GM12878 (cell line): ENCODE results near the gene KAZN. TPM values are rescaled to one million over a fixed set of nuclear protein-coding genes. Genes with fewer than 3 reads are reported as not detected.

Source experiments
- ATAC-seq: fragments of 200-7000 bp; cut with Tn5 transposase; 3 replicates; pipeline ENCODE4 v1.9.1; 2020; ENCODE audit warnings: mild to moderate bottlenecking, moderate library complexity
- BruUV-seq: library from RNA; stranded (reverse); fragments of 400-500 nt; replicated peaks from 2 replicates; lab custom pipeline; 2021; lab: Mats Ljungman, UMichigan
- CTCF ChIA-PET: fragments of 300-600 bp; sonication (Branson Sonifier 250); formaldehyde crosslinking; extraction: SDS; loops from one replicate; lab custom pipeline; 2021; ENCODE audit warnings: inconsistent platforms; lab: Yijun Ruan, JAX
- POLR2A ChIA-PET: fragments of 350-600 bp; formaldehyde crosslinking; extraction: SDS; loops from one replicate; lab custom pipeline; 2021; ENCODE audit warnings: inconsistent platforms; lab: Charles Lee
- RAD21 ChIA-PET: fragments of 300-600 bp; sonication (Branson Sonifier 250); formaldehyde crosslinking; loops from one replicate; lab custom pipeline; 2023; ENCODE audit warnings: antibody characterized with exemption; ENCODE audit not compliant: unreplicated experiment; lab: Charles Lee
- SMC1A ChIA-PET: fragments of 300-600 bp; sonication (Branson Sonifier 250); formaldehyde crosslinking; loops from one replicate; lab custom pipeline; 2023; ENCODE audit not compliant: unreplicated experiment, uncharacterized antibody; lab: Charles Lee
- DNase-seq: peaks from one replicate; pipeline ENCODE4 v3.0.0-alpha.2; 2011; ENCODE audit warnings: low read depth, low spot score
- FAIRE-seq: peaks from 3 replicates; lab custom pipeline; 2011; peaks lifted over from hg19 to GRCh38; lab: Jason Lieb, UNC
- H2AFZ ChIP-seq: 2 replicates; pipeline ENCODE4 v1.6.0; 2011; ENCODE audit warnings: low read depth, low read length, control low read depth; ENCODE audit not compliant: control insufficient read depth
- H3K27ac ChIP-seq: 2 replicates; pipeline ENCODE4 v1.5.1; 2011; ENCODE audit warnings: control low read depth; ENCODE audit not compliant: control insufficient read depth, insufficient read depth
- H3K27me3 ChIP-seq, 2 experiments: replicated peaks in 1 of 2; 2 replicates each; pipeline versions ENCODE4 v1.6.0 to v1.6.1; 2011; ENCODE audit warnings: low read length in 1 of 2; ENCODE audit not compliant: control insufficient read depth in 2 of 2, insufficient read depth in 2 of 2
- H3K36me3 ChIP-seq, 2 experiments: 2 replicates each; pipeline ENCODE4 v1.5.1; 2011; ENCODE audit warnings: low read length in 1 of 2; ENCODE audit not compliant: control insufficient read depth in 2 of 2, insufficient read depth in 2 of 2
- H3K4me1 ChIP-seq: 2 replicates; pipeline ENCODE4 v1.6.1; 2011; ENCODE audit warnings: mild to moderate bottlenecking, low read length, moderate library complexity, mixed read lengths; ENCODE audit not compliant: control insufficient read depth, insufficient read depth
- H3K4me2 ChIP-seq: 2 replicates; pipeline ENCODE4 v1.6.0; 2011; ENCODE audit warnings: control low read depth; ENCODE audit not compliant: control insufficient read depth, insufficient read depth
- H3K4me3 ChIP-seq: fragments of 200-600 bp; sonication (generic); 2 replicates; pipeline ENCODE4 v1.5.1; 2016
- H3K79me2 ChIP-seq: 2 replicates; pipeline ENCODE4 v1.6.0; 2011; ENCODE audit warnings: low read length; ENCODE audit not compliant: control insufficient read depth, insufficient read depth
- H3K9ac ChIP-seq: 2 replicates; pipeline ENCODE4 v1.8.0; 2011; ENCODE audit warnings: low read length, control low read depth, mixed read lengths; ENCODE audit not compliant: control insufficient read depth, insufficient read depth
- H3K9me3 ChIP-seq: replicated peaks from 3 replicates; pipeline ENCODE4 v1.5.1; 2011; ENCODE audit warnings: mild to moderate bottlenecking, low read length; ENCODE audit not compliant: control insufficient read depth, insufficient read depth
- H4K20me1 ChIP-seq: 2 replicates; pipeline ENCODE4 v1.6.0; 2011; ENCODE audit not compliant: control insufficient read depth, insufficient read depth
- CREB1 ChIP-seq: IDR thresholded peaks from 2 replicates; pipeline ENCODE4 v1.6.1; 2012; ENCODE audit warnings: low read depth, mild to moderate bottlenecking, inconsistent platforms
- EP300 ChIP-seq, 2 experiments: fragments of 150-350 bp in 1 of 2; IDR thresholded peaks; 2 replicates each; pipeline ENCODE4 v1.6.1; 2011 to 2012; ENCODE audit warnings: low read depth in 2 of 2, low read length in 2 of 2, borderline replicate concordance in 1 of 2, improper control_type of control experiment in 1 of 2, inconsistent platforms in 1 of 2; ENCODE audit not compliant: control insufficient read depth in 1 of 2
- ETV6 ChIP-seq, 2 experiments: fragments of 450-650 bp in 1 of 2; IDR thresholded peaks in 1 of 2; conservative IDR thresholded peaks in 1 of 2; 2 replicates each; pipeline ENCODE4 v1.6.1; 2014; ENCODE audit warnings: antibody characterized with exemption in 1 of 2, borderline replicate concordance in 1 of 2, low read depth in 1 of 2, mild to moderate bottlenecking in 1 of 2, moderate library complexity in 1 of 2
- HCFC1 ChIP-seq: fragments of 150-350 bp; IDR thresholded peaks from 2 replicates; pipeline ENCODE4 v1.6.1; 2014; ENCODE audit warnings: low read length
- KAT2A ChIP-seq: conservative IDR thresholded peaks from 2 replicates; pipeline ENCODE4 v1.6.1; 2011; ENCODE audit warnings: low read depth, low read length; ENCODE audit not compliant: control insufficient read depth
- STAT1 ChIP-seq: fragments of 450-650 bp; conservative IDR thresholded peaks from 2 replicates; pipeline ENCODE4 v1.6.1; 2014; ENCODE audit warnings: antibody characterized with exemption, mild to moderate bottlenecking
- ZBTB40 ChIP-seq: fragments of 450-650 bp; IDR thresholded peaks from 2 replicates; pipeline ENCODE4 v1.6.1; 2016; ENCODE audit warnings: mild to moderate bottlenecking, moderate library complexity, borderline replicate concordance
- WGBS: methylation state at CpG from one replicate; pipeline ENCODE4 v1.1.6; 2016; ENCODE audit warnings: low lambda C conversion rate; ENCODE audit not compliant: insufficient replicate concordance, insufficient coverage; ENCODE audit errors: missing lambda C conversion rate; 5-methylcytosine and 5-hydroxymethylcytosine counted together
- in situ Hi-C: fragments of 300-500 bp; cut with MboI; formaldehyde crosslinking; loops from 9 replicates; pipeline ENCODE4 v1.14.3; 2018; ENCODE audit warnings: mixed read lengths
- intact Hi-C: fragments of 100-400 bp; cut with micrococcal nuclease; formaldehyde crosslinking; loops from one replicate; pipeline ENCODE4 v1.14.2; 2022; ENCODE audit not compliant: unreplicated experiment
- polyA plus RNA-seq, 11 experiments: library from polyadenylated mRNA; depleted of rRNA in 4 of 11; unstranded in 6 of 11; stranded (reverse) in 5 of 11; fragments of >200 nt; fragmentation: Nextera tagmentation in 4 of 11; fragmentation: Illumina TruSeq in 1 of 11; extraction: Ambion mirVana in 4 of 11; extraction: Trizol in 1 of 11; gene quantifications; 1 replicate in 1 of 11; 2 replicates in 10 of 11; pipeline versions ENCODE4 v1.2.1 to v1.2.3, GENCODE V29; 2011 to 2016; ENCODE audit warnings: inconsistent platforms in 2 of 11, missing spikeins in 2 of 11, low read depth in 1 of 11
- total RNA-seq, 4 experiments: library from RNA; depleted of rRNA in 3 of 4; stranded (reverse); fragments of >200 nt in 3 of 4; fragmentation: Illumina TruSeq in 1 of 4; extraction: Trizol in 1 of 4; gene quantifications; 2 replicates each; pipeline versions ENCODE4 v1.2.1 to v1.2.3, GENCODE V29; 2013 to 2021

KAZN gene
- total and polyA plus RNA-seq, 10 of the 15 experiments (the other 5 are each of a cell fraction or from before 2014, with no cell fraction given), result 0.72 to 4.0 (median 1.2) TPM

GRCh38 chr1:14697353-14697752 is 98.9 kb downstream of the KAZN start:
- no TSS peak for BruUV-seq
- no peaks in the 10 kb centered on the region; the same call in 2 of the 3 replicates for H3K9me3 ChIP-seq

More at GRCh38 chr1:14697353-14697752, 98.9 kb downstream of the KAZN start:
- Histone ChIP-seq H2AFZ (no peak overlapping the region), H3K4me2 (no peak overlapping the region), H3K4me1 (no peaks in the 10 kb centered on the region), H3K9ac (no peak overlapping the region)
- ChIA-PET CTCF (no interaction called here), RAD21 (no interaction called here), SMC1A (no interaction called here), POLR2A (interaction anchor here (0.6 kb wide), 1 partner anchor 141 kb away, joined by 4 read pairs; no protein-coding TSS in a partner anchor)
- in situ Hi-C loops, result no loop called here
- no peak for ATAC-seq
- 27% methylated on average over 4 of the region's 4 CpGs for WGBS
- TF ChIP-seq CREB1 (no peak), ZBTB40 (no peak), STAT1 (no peak), HCFC1 (no peak), KAT2A (no peak), EP300 (IDR thresholded peaks at IDR 0.05; ENCODE audit: borderline replicate concordance in 1 of 2, control insufficient read depth in 1 of 2, low read depth in 2 of 2, low read length in 2 of 2) (no peak), ETV6 (conservative IDR thresholded peaks at IDR 0.05 in 1 of 2, IDR thresholded peaks at IDR 0.05 in 1 of 2; ENCODE audit: borderline replicate concordance in 1 of 2, low read depth in 1 of 2) (no peak)
- TF ChIP-seq, all 136 proteins: peak for 0
- Histone ChIP-seq H3K27me3 (no peaks in the 10 kb centered on the region; a peak in 1 of 4 replicates), H3K79me2 (no peaks in the 10 kb centered on the region), H3K4me3 (no peak overlapping the region), H3K27ac (no peak overlapping the region), H4K20me1 (no peaks in the 10 kb centered on the region; the same call in 1 of the 2 replicates), H3K36me3 (no peaks in the 10 kb centered on the region)
- FAIRE-seq (no peak), DNase-seq (no peak)
- intact Hi-C loops, result no loop called here
